ENCODE measurements around the gene HS3ST4.
"Not testable (repeated sequence)": the region's sequence is repeated elsewhere in the genome, so short reads cannot be mapped to it uniquely, and the experiment has no call there.

Gene HS3ST4

GRCh38 chr16:25734430-25735385 lies 42.9 kb downstream of the HS3ST4 start:
- DNase-seq = no peak

GRCh38 chr16:25735645-25736044 lies 43.9 kb downstream of the HS3ST4 start:
- no peak for DNase-seq

- DNase-seq = no peak
These were observed 55.5 kb downstream of the HS3ST4 start for GRCh38 chr16:25747160-25747758.

GRCh38 chr16:25748092-25748654 lies 56.4 kb downstream of the HS3ST4 start:
- no peak for DNase-seq

GRCh38 chr16:25750488-25751216 lies 58.9 kb downstream of the HS3ST4 start:
- no peak for DNase-seq

GRCh38 chr16:25751230-25751835 lies 59.6 kb downstream of the HS3ST4 start:
- DNase-seq = no peak

GRCh38 chr16:25764466-25764865 lies 72.7 kb downstream of the HS3ST4 start:
- DNase-seq = no peak

- DNase-seq = no peak
These were observed 79.5 kb downstream of the HS3ST4 start for GRCh38 chr16:25771216-25771615.

- DNase-seq = no peak
These were observed 80.2 kb downstream of the HS3ST4 start for GRCh38 chr16:25771812-25772568.

GRCh38 chr16:25776214-25776613 lies 84.5 kb downstream of the HS3ST4 start:
- DNase-seq = not testable (repeated sequence)

- DNase-seq = no peak
These were observed 91.5 kb downstream of the HS3ST4 start for GRCh38 chr16:25783226-25783625.

GRCh38 chr16:25785361-25785760 lies 93.6 kb downstream of the HS3ST4 start:
- no peak for DNase-seq

GRCh38 chr16:25786748-25787147 lies 95.0 kb downstream of the HS3ST4 start:
- DNase-seq = no peak

- DNase-seq = no peak
These were observed 96.9 kb downstream of the HS3ST4 start for GRCh38 chr16:25788637-25789036.

GRCh38 chr16:25796239-25796638 lies 104.5 kb downstream of the HS3ST4 start:
- DNase-seq = no peak

- no peak for DNase-seq
These were observed 106.3 kb downstream of the HS3ST4 start for GRCh38 chr16:25798065-25798464.

GRCh38 chr16:25799816-25800215 lies 108.1 kb downstream of the HS3ST4 start:
- DNase-seq = no peak

- DNase-seq = no peak
These were observed 120.5 kb downstream of the HS3ST4 start for GRCh38 chr16:25812215-25812614.

- no peak for DNase-seq
These were observed 125.5 kb downstream of the HS3ST4 start for GRCh38 chr16:25817295-25817694.

GRCh38 chr16:25817876-25818275 lies 126.1 kb downstream of the HS3ST4 start:
- DNase-seq = no peak

- no peak for DNase-seq
These were observed 132.1 kb downstream of the HS3ST4 start for GRCh38 chr16:25823891-25824290.

- DNase-seq = no peak
These were observed 135.9 kb downstream of the HS3ST4 start for GRCh38 chr16:25827709-25828108.
